Natural killer cell (primary cell): Measurements from ENCODE around the gene PJVK. TPM values are rescaled to one million over a fixed set of nuclear protein-coding genes. Genes with fewer than 3 reads are reported as not detected.

Experiments
- ATAC-seq, 3 donors: fragments of 150-1000 bp in 2 of 3; fragments of 200-7000 bp in 1 of 3; cut with Tn5 transposase; 1 replicate in 1 of 3; 2 replicates in 2 of 3; pipeline ENCODE4 v1.10.0; 2021; ENCODE audit warnings: mild to moderate bottlenecking in 2 of 3, moderate library complexity in 2 of 3
- DNase-seq, 2 donors: peaks; one replicate each; pipeline versions ENCODE4 v3.0.0 to v3.0.0-alpha.2; 2013 to 2021; ENCODE audit warnings: mixed read lengths in 1 of 2
- H3K27ac ChIP-seq: one replicate; pipeline ENCODE4 v1.5.1; 2013; ENCODE audit warnings: mild to moderate bottlenecking, low read length
- H3K27me3 ChIP-seq: one replicate; pipeline ENCODE4 v1.6.1; 2013; ENCODE audit warnings: low read length; ENCODE audit not compliant: control insufficient read depth, insufficient read depth
- H3K36me3 ChIP-seq: one replicate; pipeline ENCODE4 v1.6.1; 2013; ENCODE audit warnings: low read length; ENCODE audit not compliant: control insufficient read depth, insufficient read depth
- H3K4me1 ChIP-seq: one replicate; pipeline ENCODE4 v1.6.1; 2013; ENCODE audit warnings: low read length; ENCODE audit not compliant: control insufficient read depth, insufficient read depth
- H3K4me3 ChIP-seq: one replicate; pipeline ENCODE4 v1.5.1; 2013; ENCODE audit warnings: low read length
- H3K9me3 ChIP-seq: one replicate; pipeline ENCODE4 v1.6.1; 2013; ENCODE audit warnings: low read length; ENCODE audit not compliant: control insufficient read depth, insufficient read depth
- H3K27ac Mint-ChIP-seq, 2 donors: one replicate each; pipeline ENCODE4 v1.8.0; 2022; ENCODE audit warnings: mild to moderate bottlenecking in 2 of 2, mixed read lengths in 2 of 2, moderate library complexity in 1 of 2
- H3K27me3 Mint-ChIP-seq, 2 donors: one replicate each; pipeline ENCODE4 v1.8.0; 2022; ENCODE audit warnings: low read depth in 2 of 2, mixed read lengths in 2 of 2
- H3K36me3 Mint-ChIP-seq: one replicate; pipeline ENCODE4 v1.8.0; 2022; ENCODE audit warnings: mixed read lengths
- H3K4me1 Mint-ChIP-seq, 2 donors: one replicate each; pipeline ENCODE4 v1.8.0; 2022; ENCODE audit warnings: mixed read lengths in 2 of 2
- H3K4me3 Mint-ChIP-seq: one replicate; pipeline ENCODE4 v1.8.0; 2022; ENCODE audit warnings: mild to moderate bottlenecking, moderate library complexity, mixed read lengths
- H3K9me3 Mint-ChIP-seq, 2 donors: one replicate each; pipeline ENCODE4 v1.8.0; 2022; ENCODE audit warnings: mixed read lengths in 2 of 2
- whole genome bisulfite sequencing: methylation state at CpG from one replicate; pipeline ENCODE4 v1.1.7; 2013; ENCODE audit warnings: missing lambda C conversion rate; ENCODE audit not compliant: insufficient coverage; 5-methylcytosine and 5-hydroxymethylcytosine counted together
- intact Hi-C: fragments of 100-400 bp; cut with micrococcal nuclease; formaldehyde crosslinking; loops from one replicate; pipeline ENCODE4 v1.14.2; 2022
- total RNA-seq, 4 donors: library from RNA; stranded (reverse); fragments of 120-200 nt in 1 of 4; gene quantifications; one replicate each; pipeline versions ENCODE4 v1.2.3 to v1.2.4, GENCODE V29; 2013 to 2022
- TF ChIP-seq, protein P1 (sequence below): fragments of 200-600 bp; IDR thresholded peaks from one replicate; pipeline ENCODE4 v1.8.0; 2022; ENCODE audit warnings: antibody characterized with exemption

Gene PJVK
- total RNA-seq, 3 donors from 2014 or later (not counting 1 experiment from before 2014, with no cell fraction given), result 1.3 to 2.7 (median 2.5) TPM

DNA sequence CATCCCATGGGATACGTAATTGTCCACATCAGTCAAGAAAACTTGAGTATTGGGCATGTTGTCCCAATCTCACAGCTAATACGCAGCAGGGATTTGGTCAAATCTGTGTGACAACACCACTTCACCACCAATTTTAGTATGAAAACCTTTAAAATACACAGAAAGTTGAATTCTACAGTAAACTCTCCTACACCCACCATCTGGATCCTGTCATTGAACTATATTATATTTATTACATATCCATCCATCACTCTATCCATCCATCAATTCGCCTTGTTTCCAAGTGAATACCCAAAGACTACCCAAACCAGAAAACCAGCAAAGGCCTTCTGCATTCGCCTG, 28.1 kb downstream of the PJVK start:
- Histone ChIP-seq H3K9me3 (no peaks in the 10 kb centered on the region), H3K4me3 (peak overlapping the region; percentile 67), H3K27me3 (no peaks in the 10 kb centered on the region), H3K36me3 (no peaks in the 10 kb centered on the region), H3K27ac (peak overlapping the region; percentile 83), H3K4me1 (peaks cover 32% of the 10 kb centered on the region)
- H3K27me3 Mint-ChIP-seq, result no peaks in the 10 kb centered on the region
- H3K9me3 Mint-ChIP-seq, result no peaks in the 10 kb centered on the region
- peak overlapping the region; percentile 97 to 99 for H3K27ac Mint-ChIP-seq
- H3K36me3 Mint-ChIP-seq, result no peaks in the 10 kb centered on the region
- H3K4me3 Mint-ChIP-seq, result peak overlapping the region; percentile 98
- WGBS, result 48% methylated on average over 3 of the region's 4 CpGs
- DNase-seq, result no peak
- intact Hi-C loops, result loop anchor here (2.0 to 5.0 kb wide), 2 partner anchors 64 to 1528 kb away; partner anchors contain the start of gene CWC22
- TF ChIP-seq, protein P1, sequence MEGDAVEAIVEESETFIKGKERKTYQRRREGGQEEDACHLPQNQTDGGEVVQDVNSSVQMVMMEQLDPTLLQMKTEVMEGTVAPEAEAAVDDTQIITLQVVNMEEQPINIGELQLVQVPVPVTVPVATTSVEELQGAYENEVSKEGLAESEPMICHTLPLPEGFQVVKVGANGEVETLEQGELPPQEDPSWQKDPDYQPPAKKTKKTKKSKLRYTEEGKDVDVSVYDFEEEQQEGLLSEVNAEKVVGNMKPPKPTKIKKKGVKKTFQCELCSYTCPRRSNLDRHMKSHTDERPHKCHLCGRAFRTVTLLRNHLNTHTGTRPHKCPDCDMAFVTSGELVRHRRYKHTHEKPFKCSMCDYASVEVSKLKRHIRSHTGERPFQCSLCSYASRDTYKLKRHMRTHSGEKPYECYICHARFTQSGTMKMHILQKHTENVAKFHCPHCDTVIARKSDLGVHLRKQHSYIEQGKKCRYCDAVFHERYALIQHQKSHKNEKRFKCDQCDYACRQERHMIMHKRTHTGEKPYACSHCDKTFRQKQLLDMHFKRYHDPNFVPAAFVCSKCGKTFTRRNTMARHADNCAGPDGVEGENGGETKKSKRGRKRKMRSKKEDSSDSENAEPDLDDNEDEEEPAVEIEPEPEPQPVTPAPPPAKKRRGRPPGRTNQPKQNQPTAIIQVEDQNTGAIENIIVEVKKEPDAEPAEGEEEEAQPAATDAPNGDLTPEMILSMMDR, result no peak
- no peak for ATAC-seq
- H3K4me1 Mint-ChIP-seq, result peaks cover 38 to 50% of the 10 kb centered on the region in 2 donors

DNA sequence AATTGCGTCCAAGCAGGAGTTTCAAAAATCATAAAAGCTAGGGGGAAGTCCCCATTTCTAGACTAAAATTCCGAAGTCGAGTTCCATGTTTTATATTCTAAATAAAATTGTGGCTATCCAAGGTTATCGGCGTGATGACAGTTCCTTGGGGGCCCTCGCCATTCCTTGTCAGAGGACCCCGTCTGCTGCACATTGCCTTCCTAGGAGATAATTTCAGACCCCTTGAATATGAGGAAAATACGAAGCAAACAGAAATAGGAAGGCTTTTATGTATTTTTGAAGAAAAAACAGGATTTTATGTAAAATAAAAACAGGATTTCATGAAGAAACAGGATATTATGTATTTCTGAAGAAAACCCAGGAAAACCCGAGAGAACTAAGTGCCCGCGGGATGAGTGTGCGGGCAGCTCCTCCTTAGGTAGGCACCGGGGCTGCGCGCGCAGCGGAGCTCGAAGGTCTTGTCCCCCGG, 28.6 kb downstream of the PJVK start:
- no peaks in the 10 kb centered on the region for H3K36me3 Mint-ChIP-seq
- peaks cover 32% of the 10 kb centered on the region for H3K4me1 ChIP-seq
- peak overlapping the region; percentile 60 for H3K4me3 ChIP-seq

DNA sequence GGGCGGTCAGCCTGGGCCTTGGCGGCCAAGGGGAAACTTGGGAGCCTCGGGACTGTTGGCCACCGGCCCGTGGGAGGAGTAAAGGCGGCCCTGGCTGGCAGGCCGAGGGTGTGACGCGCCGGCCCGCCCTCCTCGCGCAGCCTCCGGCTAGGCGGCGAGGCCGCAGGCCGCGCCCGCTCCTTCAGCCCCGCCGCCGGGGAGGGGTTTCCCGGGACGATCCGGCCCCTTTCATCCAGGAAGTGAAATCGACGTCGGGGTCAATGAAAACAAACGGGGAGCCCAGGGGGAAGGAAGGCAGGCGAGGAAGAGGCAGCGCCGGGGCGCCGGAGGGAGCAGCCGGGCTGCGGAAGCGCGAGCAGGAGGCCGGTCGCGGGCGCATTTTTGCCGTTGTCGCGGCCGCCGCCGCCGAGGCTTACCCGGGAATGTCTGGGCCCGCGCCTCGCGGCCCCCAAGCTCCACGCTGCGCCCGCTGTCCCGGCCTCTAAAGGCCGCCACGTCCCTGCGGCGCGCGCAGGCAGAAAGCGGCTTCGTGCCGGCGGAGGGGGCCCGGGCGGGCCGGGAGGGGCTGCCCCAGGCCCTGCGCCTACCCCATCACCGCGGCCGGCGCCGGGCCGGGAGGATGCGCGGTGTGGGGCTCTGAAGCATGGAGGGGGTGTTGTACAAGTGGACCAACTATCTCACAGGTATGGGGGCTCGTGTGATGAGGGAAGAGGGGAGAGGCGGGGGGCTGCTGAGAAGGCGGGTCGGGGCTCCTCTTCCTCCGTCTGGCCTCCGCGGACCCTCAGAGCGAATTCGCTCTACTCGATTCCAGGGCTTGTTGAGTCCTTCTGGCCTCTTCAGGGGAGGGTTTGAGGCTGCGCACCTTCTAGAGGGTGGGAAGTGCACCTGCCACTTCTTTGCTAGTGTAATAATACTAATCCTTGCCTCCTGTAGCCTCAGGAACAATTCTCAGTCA, 29.3 kb downstream of the PJVK start, which contains the start of gene PLEKHA3:
PLEKHA3 (plus strand) TSS at position 231 of the 955 bp plus-strand sequence; CDS start at position 644, 413 bp downstream.
- intact Hi-C loops, result no loop called here
- H3K4me1 Mint-ChIP-seq, result peaks cover 41 to 61% of the 10 kb centered on the region in 2 donors

More for the DNA sequence above, 28.6 kb downstream of the PJVK start:
- TF ChIP-seq, protein P1, result no peak
- ATAC-seq (no peak), DNase-seq (peak in 1 of 2 donors; percentile 31)
- Histone ChIP-seq H3K27me3 (no peaks in the 10 kb centered on the region), H3K36me3 (no peaks in the 10 kb centered on the region), H3K9me3 (no peaks in the 10 kb centered on the region), H3K27ac (peak overlapping the region; percentile 83)
- intact Hi-C loops, result loop anchor here (2.0 to 5.0 kb wide), 2 partner anchors 65 to 1528 kb away; partner anchors contain the start of gene CWC22
- 35% methylated on average over 19 of the region's 19 CpGs for WGBS
- Mint-ChIP-seq H3K4me3 (peak overlapping the region; percentile 98), H3K9me3 (no peaks in the 10 kb centered on the region), H3K27me3 (no peaks in the 10 kb centered on the region), H3K27ac (peak overlapping the region; percentile 97 to 99), H3K4me1 (peaks cover 38 to 55% of the 10 kb centered on the region in 2 donors)

More for the DNA sequence above, 29.3 kb downstream of the PJVK start, which contains the start of gene PLEKHA3:
- H3K4me1 ChIP-seq, result peaks cover 32% of the 10 kb centered on the region
- peak; percentile 79 to 86 for DNase-seq
- no peaks in the 10 kb centered on the region for H3K27me3 Mint-ChIP-seq
- peak within 1 kb of the TSS; percentile 98 for H3K4me3 Mint-ChIP-seq
- no peaks in the 10 kb centered on the region for H3K9me3 ChIP-seq
- no peaks in the 10 kb centered on the region for H3K27me3 ChIP-seq
- peak within 1 kb of the TSS; percentile 83 for H3K27ac ChIP-seq
- no peaks in the 10 kb centered on the region for H3K9me3 Mint-ChIP-seq
- H3K4me3 ChIP-seq, result peak within 1 kb of the TSS; percentile 60
- under 1% methylated on average over 91 of the region's 92 CpGs for WGBS
- H3K27ac Mint-ChIP-seq, result peak within 1 kb of the TSS; percentile 97 to 99
- no peaks in the 10 kb centered on the region for H3K36me3 ChIP-seq
- peak; percentile 58 to 83 (median 72) for ATAC-seq
- no peaks in the 10 kb centered on the region for H3K36me3 Mint-ChIP-seq
- TF ChIP-seq, protein P1, result no peak
